Neuronal stem cell (in vitro differentiated cells): ENCODE data around the gene FLNC.

ENCODE experiments used
- DNase-seq: peaks from one replicate; pipeline ENCODE4 v3.0.0-alpha.2; 2013; ENCODE audit warnings: low spot score
- H2AFZ ChIP-seq: one replicate; pipeline ENCODE4 v1.6.1; 2013; ENCODE audit warnings: mild to moderate bottlenecking, low read length, inconsistent platforms
- H2AK5ac ChIP-seq: 2 replicates; pipeline ENCODE4 v1.6.1; 2013; ENCODE audit warnings: low read depth, mild to moderate bottlenecking, inconsistent platforms, low read length, moderate library complexity, mixed read lengths
- H2BK120ac ChIP-seq: 2 replicates; pipeline ENCODE4 v1.6.1; 2013; ENCODE audit warnings: low read depth, mild to moderate bottlenecking, inconsistent platforms, low read length, moderate library complexity, mixed read lengths
- H2BK12ac ChIP-seq: one replicate; pipeline ENCODE4 v1.6.1; 2013; ENCODE audit warnings: low read length, inconsistent platforms
- H2BK15ac ChIP-seq: 2 replicates; pipeline ENCODE4 v1.6.1; 2013; ENCODE audit warnings: mild to moderate bottlenecking, low read length, inconsistent platforms, mixed read lengths
- H2BK5ac ChIP-seq: one replicate; pipeline ENCODE4 v1.6.1; 2013; ENCODE audit warnings: inconsistent platforms, mild to moderate bottlenecking, low read length, moderate library complexity
- H3K14ac ChIP-seq: one replicate; pipeline ENCODE4 v1.6.1; 2013; ENCODE audit warnings: low read length, inconsistent platforms
- H3K18ac ChIP-seq: 2 replicates; pipeline ENCODE4 v1.6.1; 2013; ENCODE audit warnings: low read length, inconsistent platforms
- H3K23ac ChIP-seq: 2 replicates; pipeline ENCODE4 v1.6.1; 2013; ENCODE audit warnings: low read depth, mild to moderate bottlenecking, mixed read lengths, low read length, inconsistent platforms; ENCODE audit not compliant: poor library complexity
- H3K27ac ChIP-seq: replicated peaks from 3 replicates; pipeline ENCODE4 v1.5.1; 2013; ENCODE audit warnings: low read length, inconsistent platforms
- H3K27me3 ChIP-seq, 3 experiments: 2 replicates each; pipeline ENCODE4 v1.6.1; 2013; ENCODE audit warnings: low read length in 3 of 3, mild to moderate bottlenecking in 2 of 3, inconsistent platforms in 1 of 3, low read depth in 1 of 3, mixed read lengths in 1 of 3, moderate library complexity in 1 of 3; ENCODE audit not compliant: control insufficient read depth in 3 of 3, insufficient read depth in 3 of 3
- H3K36me3 ChIP-seq, 2 donors: replicated peaks in 1 of 2; 2 replicates each; pipeline ENCODE4 v1.6.1; 2013; ENCODE audit warnings: low read length in 2 of 2; ENCODE audit not compliant: control insufficient read depth in 2 of 2, insufficient read depth in 2 of 2
- H3K4ac ChIP-seq: 2 replicates; pipeline ENCODE4 v1.6.1; 2013; ENCODE audit warnings: inconsistent platforms, mild to moderate bottlenecking, low read length, moderate library complexity
- H3K4me1 ChIP-seq, 2 donors: 1 replicate in 1 of 2; 2 replicates in 1 of 2; pipeline ENCODE4 v1.6.1; 2013; ENCODE audit warnings: low read length in 2 of 2, low read depth in 1 of 2; ENCODE audit not compliant: control insufficient read depth in 2 of 2, insufficient read depth in 1 of 2
- H3K4me2 ChIP-seq: one replicate; pipeline ENCODE4 v1.6.1; 2013; ENCODE audit warnings: mild to moderate bottlenecking, low read length, inconsistent platforms; ENCODE audit not compliant: insufficient read depth, poor library complexity, severe bottlenecking
- H3K4me3 ChIP-seq, 2 donors: 2 replicates each; pipeline ENCODE4 v1.5.1; 2013; ENCODE audit warnings: low read length in 2 of 2, mild to moderate bottlenecking in 2 of 2, inconsistent platforms in 1 of 2, moderate library complexity in 1 of 2
- H3K79me1 ChIP-seq: one replicate; pipeline ENCODE4 v1.6.1; 2013; ENCODE audit warnings: low read depth, mild to moderate bottlenecking, inconsistent platforms, low read length, moderate library complexity
- H3K9ac ChIP-seq: one replicate; pipeline ENCODE4 v1.6.1; 2013; ENCODE audit warnings: mild to moderate bottlenecking, low read depth, low read length, inconsistent platforms; ENCODE audit not compliant: poor library complexity
- H3K9me3 ChIP-seq, 2 donors: replicated peaks in 1 of 2; 2 replicates each; pipeline versions ENCODE3 to v1.6.1; 2013; ENCODE audit warnings: low read length in 2 of 2, mild to moderate bottlenecking in 2 of 2, inconsistent platforms in 1 of 2, low read depth in 1 of 2, mixed read lengths in 1 of 2, moderate library complexity in 1 of 2; ENCODE audit not compliant: control insufficient read depth in 2 of 2, insufficient read depth in 1 of 2
- H4K8ac ChIP-seq: one replicate; pipeline ENCODE4 v1.6.1; 2013; ENCODE audit warnings: low read depth, mild to moderate bottlenecking, inconsistent platforms, low read length, moderate library complexity
- H4K91ac ChIP-seq: one replicate; pipeline ENCODE4 v1.6.1; 2013; ENCODE audit warnings: low read length, low read depth, mild to moderate bottlenecking, inconsistent platforms; ENCODE audit not compliant: poor library complexity
- WGBS, 2 donors: extraction: QIAGEN DNeasy Blood & Tissue Kit; methylation state at CpG; one replicate each; pipeline ENCODE4 v1.1.7; 2013; ENCODE audit warnings: missing lambda C conversion rate in 2 of 2, mixed read lengths in 1 of 2; ENCODE audit not compliant: insufficient read length in 2 of 2, insufficient replicate concordance in 1 of 2; ENCODE audit errors: extremely low coverage in 2 of 2; 5-methylcytosine and 5-hydroxymethylcytosine counted together

FLNC gene

DNA sequence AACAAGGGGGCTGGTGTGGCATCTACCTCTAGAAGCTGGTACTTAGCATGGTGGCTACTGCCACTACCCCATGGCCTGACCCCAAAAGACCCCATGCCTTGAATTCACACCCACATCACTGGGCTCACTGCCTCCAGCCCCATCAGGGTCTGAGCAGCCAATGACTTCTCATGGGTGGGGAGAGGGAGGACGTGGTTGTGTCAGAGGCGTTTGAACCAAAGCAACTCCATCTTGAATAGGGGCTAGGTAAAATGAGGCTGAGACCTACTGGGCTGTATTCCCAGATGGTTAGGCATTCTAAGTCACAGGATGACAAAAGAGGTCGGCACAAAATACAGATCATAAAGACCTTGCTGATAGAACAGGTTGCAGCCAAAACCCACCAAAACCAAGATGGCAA, 65.1 kb downstream of the FLNC start:
- Histone ChIP-seq H3K23ac (no peak overlapping the region), H3K79me1 (no peaks in the 10 kb centered on the region), H2AFZ (no peak overlapping the region), H3K4me3 (no peak overlapping the region), H4K91ac (no peak overlapping the region), H2BK5ac (no peak overlapping the region), H4K8ac (no peak overlapping the region), H3K14ac (no peak overlapping the region), H3K9ac (no peak overlapping the region), H3K4ac (no peak overlapping the region), H2AK5ac (no peak overlapping the region), H3K18ac (no peak overlapping the region), H2BK120ac (no peak overlapping the region), H3K9me3 (peaks cover 0 to 4% of the 10 kb centered on the region in 2 donors), H2BK15ac (no peak overlapping the region), H3K4me1 (no peaks in the 10 kb centered on the region), H3K27ac (no peak overlapping the region), H2BK12ac (no peak overlapping the region), H3K4me2 (no peak overlapping the region), H3K36me3 (no peaks in the 10 kb centered on the region), H3K27me3 (peaks cover 5 to 55% (median 17%) of the 10 kb centered on the region in 3 experiments)
- DNase-seq, result no peak
- WGBS, 2 donors, result no CpG with 5 or more reads among the region's 3 CpGs

DNA sequence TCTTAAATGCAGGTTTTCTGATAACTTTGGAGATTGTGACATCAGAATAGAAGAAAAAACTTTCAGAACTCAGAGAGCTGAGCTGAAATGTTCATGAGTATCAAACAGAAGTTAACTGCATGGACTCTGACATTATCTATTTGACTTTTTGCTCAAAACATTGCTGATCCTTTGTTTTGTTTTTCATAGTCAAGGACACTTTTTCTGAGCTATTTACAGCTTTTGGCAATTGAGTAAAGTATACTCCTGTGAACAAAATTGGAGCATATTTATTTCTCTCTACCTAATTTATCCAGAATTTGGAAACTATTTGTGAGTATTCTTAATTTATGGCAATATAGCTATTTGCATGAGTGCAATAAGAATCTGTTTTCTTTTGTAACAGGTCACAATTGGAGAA, 69.2 kb downstream of the FLNC start:
- H3K14ac ChIP-seq, result no peak overlapping the region
- peaks cover 0 to 29% (median 0%) of the 10 kb centered on the region in 3 experiments for H3K27me3 ChIP-seq
- H3K27ac ChIP-seq, result no peak overlapping the region
- H2BK120ac ChIP-seq, result no peak overlapping the region
- no peak overlapping the region for H2BK12ac ChIP-seq
- DNase-seq, result no peak
- no peaks in the 10 kb centered on the region for H3K4me1 ChIP-seq
- no peak overlapping the region for H3K18ac ChIP-seq
- no peak overlapping the region for H3K9ac ChIP-seq
- H4K8ac ChIP-seq, result no peak overlapping the region
- no peak overlapping the region for H3K4me3 ChIP-seq
- no peak overlapping the region for H3K4me2 ChIP-seq
- no peak overlapping the region for H3K23ac ChIP-seq
- H3K9me3 ChIP-seq, result peaks cover 0 to 4% of the 10 kb centered on the region in 2 donors
- H2AK5ac ChIP-seq, result no peak overlapping the region
- H2BK5ac ChIP-seq, result no peak overlapping the region
- H3K4ac ChIP-seq, result no peak overlapping the region
- no peak overlapping the region for H4K91ac ChIP-seq
- no peaks in the 10 kb centered on the region for H3K36me3 ChIP-seq
- no peaks in the 10 kb centered on the region for H3K79me1 ChIP-seq
- H2AFZ ChIP-seq, result no peak overlapping the region
- H2BK15ac ChIP-seq, result no peak overlapping the region

DNA sequence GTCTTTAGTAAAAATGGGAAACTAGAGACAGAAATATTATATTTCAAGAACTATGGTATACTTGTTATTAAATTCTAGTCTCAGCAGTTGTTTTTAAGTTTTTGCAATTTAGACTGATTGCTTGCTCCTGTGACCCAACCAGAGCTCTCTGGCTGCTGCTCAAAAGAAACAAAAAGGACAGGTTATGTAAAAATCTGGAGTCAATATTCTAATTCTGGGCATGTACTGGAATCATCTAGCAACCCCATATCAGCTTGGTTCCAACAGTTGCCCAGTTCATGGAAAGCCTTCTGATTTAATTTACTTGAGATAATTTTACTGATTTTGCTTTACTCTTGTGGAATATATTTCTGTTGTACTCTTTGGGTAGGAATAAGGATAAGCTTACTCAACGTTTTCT, 70.0 kb downstream of the FLNC start:
- WGBS, 2 donors, result no CpG with 5 or more reads among the region's 1 CpG
- H2AK5ac ChIP-seq, result no peak overlapping the region
- H4K91ac ChIP-seq, result no peak overlapping the region
- H2BK5ac ChIP-seq, result no peak overlapping the region
- H3K9me3 ChIP-seq, result peaks cover 0 to 4% of the 10 kb centered on the region in 2 donors
- no peak overlapping the region for H4K8ac ChIP-seq
- no peak overlapping the region for H3K18ac ChIP-seq
- no peak overlapping the region for H3K9ac ChIP-seq
- no peak overlapping the region for H3K23ac ChIP-seq
- no peak overlapping the region for H3K4me2 ChIP-seq
- H3K14ac ChIP-seq, result no peak overlapping the region
- H3K79me1 ChIP-seq, result no peaks in the 10 kb centered on the region
- H2BK12ac ChIP-seq, result no peak overlapping the region
- H3K4ac ChIP-seq, result no peak overlapping the region
- H3K27me3 ChIP-seq, result peaks cover 0 to 23% (median 0%) of the 10 kb centered on the region in 3 experiments
- H3K4me1 ChIP-seq, result no peaks in the 10 kb centered on the region
- no peak overlapping the region for H2AFZ ChIP-seq
- H2BK120ac ChIP-seq, result no peak overlapping the region
- H2BK15ac ChIP-seq, result no peak overlapping the region
- H3K4me3 ChIP-seq, result no peak overlapping the region
- H3K36me3 ChIP-seq, result no peaks in the 10 kb centered on the region
- H3K27ac ChIP-seq, result no peak overlapping the region
- no peak for DNase-seq

DNA sequence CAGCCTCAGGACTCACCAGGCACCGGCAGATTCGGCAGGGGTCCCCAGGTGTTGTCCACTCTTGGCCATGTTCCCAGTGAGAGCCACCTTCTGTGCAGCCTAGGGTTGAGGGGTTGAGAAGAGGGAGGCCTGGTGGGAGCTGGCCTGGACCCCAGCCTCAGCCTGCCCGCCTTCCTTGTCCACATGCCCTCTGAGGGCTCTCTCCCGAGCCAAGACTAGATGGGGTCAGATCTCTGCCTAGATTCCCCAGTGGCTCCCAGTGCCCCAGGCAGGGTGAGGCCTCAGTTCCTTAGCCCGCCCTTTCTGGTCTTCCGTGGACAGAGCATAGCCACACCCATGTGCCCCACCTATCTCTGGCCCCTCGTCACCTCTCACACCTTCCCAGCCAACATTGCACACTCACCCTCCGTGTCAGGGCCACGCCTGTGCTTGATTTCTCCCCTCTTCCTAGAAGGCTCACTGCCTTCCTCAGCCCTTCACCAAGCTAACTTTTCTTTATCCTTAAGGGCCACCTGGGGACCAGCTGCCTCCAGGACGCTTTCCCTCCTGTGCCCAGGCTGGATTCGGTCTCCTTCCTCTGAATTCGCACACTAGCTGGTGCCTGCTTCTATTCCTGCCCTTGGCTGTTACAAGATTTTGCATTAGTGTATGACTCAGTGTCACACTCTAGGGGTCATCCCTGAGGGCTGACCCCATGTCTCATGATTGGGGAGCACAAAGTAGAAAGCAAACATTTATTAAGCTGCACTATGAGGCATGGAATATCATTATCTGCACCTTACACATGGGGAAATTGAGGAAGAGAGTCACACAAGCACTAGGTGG, 72.8 kb downstream of the FLNC start:
- Histone ChIP-seq H3K4me3 (no peak overlapping the region), H3K4me2 (no peak overlapping the region), H3K23ac (peak overlapping the region; percentile 3), H2AFZ (no peak overlapping the region), H2BK15ac (no peak overlapping the region), H4K8ac (no peak overlapping the region), H2AK5ac (peak overlapping the region; percentile 90), H3K9ac (peak overlapping the region; percentile 44), H2BK120ac (no peak overlapping the region), H3K79me1 (no peaks in the 10 kb centered on the region), H2BK5ac (no peak overlapping the region), H3K4ac (no peak overlapping the region), H3K4me1 (no peaks in the 10 kb centered on the region), H2BK12ac (peak overlapping the region; percentile 58), H3K14ac (no peak overlapping the region), H3K36me3 (no peaks in the 10 kb centered on the region), H3K18ac (no peak overlapping the region), H4K91ac (no peak overlapping the region), H3K9me3 (peaks cover 0 to 4% of the 10 kb centered on the region in 2 donors), H3K27me3 (peaks cover 0 to 10% (median 0%) of the 10 kb centered on the region in 3 experiments), H3K27ac (no peak overlapping the region)
- no peak for DNase-seq
- WGBS, 2 donors, result no CpG with 5 or more reads among the region's 12 CpGs
